Activated T-helper 17 cell treated with anti-CD3 and anti-CD28 coated beads, Interleukin-2, amount 50 U/mL, for 72 hours (primary cell): ENCODE results near the gene SPG7. TPM values are rescaled to one million over a fixed set of nuclear protein-coding genes. Genes with fewer than 3 reads are reported as not detected.
A peak's percentile ranks its signal among the peaks of the same experiment; 100 is the strongest.

Source experiments
- ATAC-seq: fragments of 150-1000 bp; cut with Tn5 transposase; replicated peaks from 2 replicates; pipeline ENCODE4 v1.10.0; 2021; ENCODE audit warnings: mild to moderate bottlenecking, moderate library complexity
- H3K27ac Mint-ChIP-seq: one replicate; pipeline ENCODE4 v1.8.0; 2022; ENCODE audit warnings: mixed read lengths
- H3K27me3 Mint-ChIP-seq: one replicate; pipeline ENCODE4 v1.8.0; 2022; ENCODE audit warnings: mixed read lengths
- H3K36me3 Mint-ChIP-seq: one replicate; pipeline ENCODE4 v1.8.0; 2022; ENCODE audit warnings: low read depth, mild to moderate bottlenecking, mixed read lengths
- H3K4me1 Mint-ChIP-seq: one replicate; pipeline ENCODE4 v1.8.0; 2022; ENCODE audit warnings: mixed read lengths
- H3K4me3 Mint-ChIP-seq: one replicate; pipeline ENCODE4 v1.8.0; 2022; ENCODE audit warnings: mild to moderate bottlenecking, mixed read lengths
- H3K9me3 Mint-ChIP-seq: one replicate; pipeline ENCODE4 v1.8.0; 2022; ENCODE audit warnings: mixed read lengths
- total RNA-seq, 2 donors: library from RNA; stranded (reverse); gene quantifications; one replicate each; pipeline ENCODE4 v1.2.3, GENCODE V29; 2022

Gene SPG7
- total RNA-seq, 2 donors from 2014 or later = 115 to 135 TPM

GRCh38 chr16:89554343-89554742 lies 46.1 kb downstream of the SPG7 start:
- Mint-ChIP-seq H3K4me1 (no peaks in the 10 kb centered on the region), H3K27me3 (no peaks in the 10 kb centered on the region), H3K27ac (no peak overlapping the region), H3K9me3 (no peaks in the 10 kb centered on the region), H3K4me3 (no peak overlapping the region), H3K36me3 (peaks cover 49% of the 10 kb centered on the region)
- no peak for ATAC-seq

DNA sequence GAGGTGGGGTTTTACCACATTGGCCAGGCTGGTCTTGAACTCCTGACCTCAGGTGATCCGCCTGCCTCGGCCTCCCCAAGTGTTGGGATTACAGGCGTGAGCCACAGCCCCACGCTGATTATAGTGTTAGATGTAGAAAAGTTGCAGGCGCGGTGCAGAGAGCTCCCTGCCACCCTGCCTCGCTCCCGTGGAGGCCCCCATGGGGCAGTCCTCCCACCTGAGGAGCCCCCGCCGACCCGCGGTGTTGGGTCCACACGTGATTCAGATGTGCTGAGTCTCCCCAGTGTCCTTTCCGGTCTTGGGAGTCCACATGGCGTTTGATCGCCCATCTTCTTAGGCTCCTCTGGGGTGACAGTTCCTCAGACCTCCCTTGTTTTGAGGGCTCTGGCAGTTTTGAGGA lies 47.1 kb downstream of the SPG7 start:
- no peaks in the 10 kb centered on the region for H3K9me3 Mint-ChIP-seq
- H3K36me3 Mint-ChIP-seq = peaks cover 48% of the 10 kb centered on the region
- no peak overlapping the region for H3K27ac Mint-ChIP-seq
- no peaks in the 10 kb centered on the region for H3K4me1 Mint-ChIP-seq
- ATAC-seq = no peak
- H3K4me3 Mint-ChIP-seq = no peak overlapping the region
- H3K27me3 Mint-ChIP-seq = no peaks in the 10 kb centered on the region

DNA sequence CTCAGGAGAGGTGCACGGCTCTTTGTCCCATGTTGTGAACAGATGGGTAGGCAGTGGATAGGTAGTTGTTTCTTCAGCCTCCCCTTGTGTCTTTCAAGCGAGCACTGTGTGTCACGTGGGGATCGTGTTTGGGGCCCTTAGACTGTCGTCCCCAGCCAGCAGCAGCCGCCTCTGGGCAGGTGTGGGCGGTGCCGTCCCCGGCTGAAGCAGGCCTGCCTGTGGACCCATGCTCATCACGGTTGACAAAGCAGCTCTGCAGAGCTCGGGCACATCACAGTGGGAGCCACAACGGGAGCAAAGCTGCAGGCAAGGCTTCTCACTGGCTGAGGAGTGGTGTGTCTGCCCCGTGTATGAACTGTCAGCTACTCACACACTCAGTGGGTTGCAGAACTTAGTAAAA lies 47.6 kb downstream of the SPG7 start:
- Mint-ChIP-seq H3K4me1 (no peaks in the 10 kb centered on the region), H3K27me3 (no peaks in the 10 kb centered on the region), H3K4me3 (no peak overlapping the region), H3K27ac (no peak overlapping the region), H3K36me3 (peaks cover 48% of the 10 kb centered on the region), H3K9me3 (no peaks in the 10 kb centered on the region)
- no peak for ATAC-seq

GRCh38 chr16:89556750-89557689 lies 48.8 kb downstream of the SPG7 start:
- H3K4me3 Mint-ChIP-seq = no peak overlapping the region

DNA sequence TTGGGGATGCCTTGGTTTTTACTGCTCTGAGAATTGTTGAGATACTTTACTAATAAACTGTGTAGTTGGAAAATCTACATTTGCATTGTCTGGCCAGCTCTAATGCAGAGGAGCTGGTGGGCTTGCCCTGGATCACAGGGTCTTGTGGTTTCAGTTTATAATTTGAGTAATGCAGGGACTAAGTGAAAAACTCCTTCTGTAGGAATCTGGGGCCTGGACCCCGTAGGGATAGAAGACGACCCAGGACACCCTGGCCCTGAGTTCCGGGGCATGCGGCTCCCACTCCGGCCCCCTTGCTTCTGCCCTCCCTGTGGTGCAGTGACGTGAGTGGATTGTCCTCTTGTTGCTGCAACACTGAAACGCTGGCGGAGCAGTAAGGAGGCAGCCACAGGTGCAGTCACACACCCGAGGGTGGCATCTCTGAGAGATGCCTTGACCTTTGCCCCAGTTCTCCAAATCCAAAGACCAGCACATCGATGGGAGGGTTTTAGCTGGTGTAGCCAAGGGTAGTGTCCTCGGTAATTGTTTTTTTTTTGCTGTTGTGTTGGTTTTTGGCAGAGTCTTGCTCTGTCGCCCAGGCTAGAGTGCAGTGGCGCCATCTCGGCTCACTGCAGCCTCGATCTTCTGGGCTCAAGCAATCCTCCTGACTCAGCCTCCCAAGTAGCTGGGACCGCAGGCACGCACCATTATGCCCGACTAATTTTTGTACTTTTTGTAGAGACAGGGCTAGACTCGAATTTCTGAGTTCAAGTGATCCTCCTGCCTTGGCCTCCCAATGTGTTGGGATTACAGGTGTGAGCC lies 49.7 kb downstream of the SPG7 start:
- Mint-ChIP-seq H3K4me1 (peaks cover 6% of the 10 kb centered on the region), H3K27ac (peak overlapping the region; percentile 43), H3K27me3 (no peaks in the 10 kb centered on the region), H3K9me3 (no peaks in the 10 kb centered on the region), H3K4me3 (no peak overlapping the region), H3K36me3 (peaks cover 48% of the 10 kb centered on the region)
- ATAC-seq = no peak

More at GRCh38 chr16:89556750-89557689, 48.8 kb downstream of the SPG7 start:
- peak; percentile 51 for ATAC-seq
- peak overlapping the region; percentile 43 for H3K27ac Mint-ChIP-seq
- H3K27me3 Mint-ChIP-seq = no peaks in the 10 kb centered on the region
- peaks cover under 1% of the 10 kb centered on the region for H3K4me1 Mint-ChIP-seq
- no peaks in the 10 kb centered on the region for H3K9me3 Mint-ChIP-seq
- peaks cover 46% of the 10 kb centered on the region for H3K36me3 Mint-ChIP-seq

DNA sequence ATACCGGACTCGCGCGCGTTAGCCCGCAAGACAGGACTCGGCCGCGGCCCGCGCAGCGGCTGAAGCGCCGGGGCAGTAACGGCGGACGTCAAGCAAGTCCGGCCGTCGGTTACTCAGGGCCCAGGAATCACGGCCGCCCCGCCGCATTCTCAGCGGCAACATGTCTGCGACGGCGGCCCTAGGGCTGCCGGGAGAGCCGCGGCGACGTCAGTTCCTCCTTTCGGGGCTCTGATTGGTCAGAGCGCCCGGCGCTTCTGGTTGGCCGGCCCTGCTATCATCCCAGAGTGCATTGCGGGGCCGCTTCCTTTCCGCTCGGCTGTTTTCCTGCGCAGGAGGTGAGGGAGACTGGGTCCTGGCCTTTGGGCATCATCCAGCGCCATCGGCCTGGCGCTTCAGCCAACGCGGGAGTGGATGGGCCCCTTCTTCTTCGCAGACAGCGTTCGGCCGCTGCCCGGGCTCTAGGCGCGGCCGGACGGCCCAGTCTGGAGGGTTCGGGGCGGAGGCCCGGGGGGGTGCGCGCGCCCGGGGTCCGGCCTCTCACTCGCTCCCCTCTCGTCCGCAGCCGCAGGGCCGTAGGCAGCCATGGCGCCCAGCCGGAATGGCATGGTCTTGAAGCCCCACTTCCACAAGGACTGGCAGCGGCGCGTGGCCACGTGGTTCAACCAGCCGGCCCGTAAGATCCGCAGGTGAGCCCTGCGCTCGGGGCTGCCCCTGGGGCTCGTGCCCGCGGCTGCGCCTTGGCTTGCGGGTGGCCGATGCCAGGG lies 52.4 kb downstream of the SPG7 start, which contains the start of gene RPL13:
RPL13 (plus strand) TSS at position 305 of the 764 bp plus-strand sequence; CDS start at position 583, 278 bp downstream.
- Mint-ChIP-seq H3K27me3 (no peaks in the 10 kb centered on the region), H3K4me3 (peak within 1 kb of the TSS; percentile 91), H3K27ac (peak within 1 kb of the TSS; percentile 98), H3K4me1 (peaks cover 12% of the 10 kb centered on the region), H3K9me3 (no peaks in the 10 kb centered on the region), H3K36me3 (peaks cover 75% of the 10 kb centered on the region)
- ATAC-seq = peak; percentile 97

- H3K9me3 Mint-ChIP-seq = no peaks in the 10 kb centered on the region
- peaks cover 79% of the 10 kb centered on the region for H3K36me3 Mint-ChIP-seq
- peak overlapping the region; percentile 94 for H3K27ac Mint-ChIP-seq
- H3K27me3 Mint-ChIP-seq = no peaks in the 10 kb centered on the region
- H3K4me3 Mint-ChIP-seq = peak overlapping the region; percentile 91
- H3K4me1 Mint-ChIP-seq = peaks cover 12% of the 10 kb centered on the region
- no peak for ATAC-seq
Observed at GRCh38 chr16:89561142-89561883, 53.1 kb downstream of the SPG7 start.

DNA sequence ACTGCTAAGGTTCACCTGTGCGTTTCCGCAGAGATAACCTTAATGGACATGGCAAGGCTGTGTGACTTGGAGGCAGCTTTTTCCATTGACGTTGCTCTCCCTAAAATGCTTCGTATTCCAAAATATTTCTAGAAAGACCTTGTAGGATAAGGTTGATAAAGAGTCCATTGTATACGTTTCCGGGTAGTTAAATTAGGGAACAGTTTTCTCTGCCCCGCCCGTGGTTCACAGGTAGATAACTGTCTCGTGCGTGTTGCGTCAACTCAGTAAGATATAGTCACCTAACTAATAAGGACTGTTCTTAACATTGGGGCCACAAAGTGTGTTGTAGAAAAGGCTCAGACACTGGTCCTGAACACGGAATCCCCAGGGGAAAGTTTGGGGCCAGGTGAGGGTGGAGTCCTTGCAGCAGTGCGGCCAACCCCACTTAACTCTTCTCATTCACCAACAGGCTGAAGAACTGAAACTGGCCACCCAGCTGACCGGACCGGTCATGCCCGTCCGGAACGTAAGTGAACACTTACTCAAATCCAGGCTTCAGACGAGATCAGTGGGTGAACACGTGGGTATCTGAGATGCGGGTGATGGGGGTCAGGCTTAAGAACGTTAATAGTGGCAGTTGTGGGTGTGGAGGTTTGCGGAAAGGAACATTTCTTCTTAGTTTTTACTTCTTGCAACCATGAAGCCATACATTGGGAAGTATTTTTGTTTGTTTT lies 53.8 kb downstream of the SPG7 start:
- H3K4me1 Mint-ChIP-seq = peaks cover 12% of the 10 kb centered on the region
- no peak for ATAC-seq
- H3K27ac Mint-ChIP-seq = peak overlapping the region; percentile 94
- H3K4me3 Mint-ChIP-seq = peak overlapping the region; percentile 91
- no peaks in the 10 kb centered on the region for H3K9me3 Mint-ChIP-seq
- H3K36me3 Mint-ChIP-seq = peaks cover 81% of the 10 kb centered on the region
- H3K27me3 Mint-ChIP-seq = no peaks in the 10 kb centered on the region

GRCh38 chr16:89562939-89563338 lies 54.7 kb downstream of the SPG7 start:
- Mint-ChIP-seq H3K27ac (peak overlapping the region; percentile 94), H3K27me3 (no peaks in the 10 kb centered on the region), H3K36me3 (peaks cover 80% of the 10 kb centered on the region), H3K4me1 (peaks cover 12% of the 10 kb centered on the region), H3K4me3 (peak overlapping the region; percentile 91), H3K9me3 (no peaks in the 10 kb centered on the region)
- ATAC-seq = no peak

GRCh38 chr16:89563639-89564392 lies 55.6 kb downstream of the SPG7 start:
- Mint-ChIP-seq H3K36me3 (peaks cover 80% of the 10 kb centered on the region), H3K9me3 (no peaks in the 10 kb centered on the region), H3K4me1 (peaks cover 12% of the 10 kb centered on the region), H3K27me3 (no peaks in the 10 kb centered on the region), H3K27ac (no peak overlapping the region), H3K4me3 (peak overlapping the region; percentile 91)
- ATAC-seq = no peak

- peak overlapping the region; percentile 81 for H3K27ac Mint-ChIP-seq
- no peak for ATAC-seq
Observed at GRCh38 chr16:89564476-89565255, 56.5 kb downstream of the SPG7 start.

GRCh38 chr16:89565256-89565505 lies 57.0 kb downstream of the SPG7 start:
- no peaks in the 10 kb centered on the region for H3K9me3 Mint-ChIP-seq
- no peak for ATAC-seq
- H3K36me3 Mint-ChIP-seq = peaks cover 73% of the 10 kb centered on the region
- peaks cover 12% of the 10 kb centered on the region for H3K4me1 Mint-ChIP-seq
- peak overlapping the region; percentile 81 for H3K27ac Mint-ChIP-seq
- no peaks in the 10 kb centered on the region for H3K27me3 Mint-ChIP-seq
- peak overlapping the region; percentile 91 for H3K4me3 Mint-ChIP-seq

More at GRCh38 chr16:89564476-89565255, 56.5 kb downstream of the SPG7 start:
- H3K4me3 Mint-ChIP-seq = peak overlapping the region; percentile 91
- H3K27me3 Mint-ChIP-seq = no peaks in the 10 kb centered on the region
- H3K9me3 Mint-ChIP-seq = no peaks in the 10 kb centered on the region
- H3K36me3 Mint-ChIP-seq = peaks cover 78% of the 10 kb centered on the region
- H3K4me1 Mint-ChIP-seq = peaks cover 12% of the 10 kb centered on the region
